Gastroesophageal sphincter (tissue), 3 donors: Measurements from ENCODE around the gene IPO4.

ENCODE experiments used
- CTCF ChIP-seq, 4 experiments: fragments of 200-600 bp in 2 of 4; fragments of 450-650 bp in 2 of 4; sonication (generic) in 1 of 4; IDR thresholded peaks; one replicate each; pipeline ENCODE4 v1.5.1; 2017 to 2019; ENCODE audit warnings: antibody characterized with exemption in 4 of 4, mild to moderate bottlenecking in 2 of 4, moderate library complexity in 2 of 4
- POLR2A ChIP-seq, 2 donors: fragments of 450-650 bp; IDR thresholded peaks; one replicate each; pipeline ENCODE4 v1.6.1; 2017; ENCODE audit warnings: antibody characterized with exemption in 2 of 2, mild to moderate bottlenecking in 2 of 2, moderate library complexity in 1 of 2

DNA sequence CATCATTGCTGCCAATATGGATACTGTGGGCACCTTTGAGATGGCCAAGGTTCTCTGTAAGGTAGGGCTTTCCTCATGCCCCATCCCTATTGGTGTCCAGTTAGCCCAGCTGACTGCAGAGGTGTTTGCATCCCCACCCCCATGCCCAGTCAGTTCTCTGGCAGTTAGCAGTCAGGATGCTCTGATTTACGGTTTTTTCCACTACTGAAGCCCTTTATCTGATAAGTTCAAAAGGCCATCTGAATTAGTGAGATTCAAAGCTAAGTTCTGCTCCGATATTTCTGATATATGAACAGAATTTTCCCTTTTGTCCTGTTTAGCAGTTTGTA lies 44.9 kb upstream of the IPO4 start:
- TF ChIP-seq CTCF (IDR thresholded peaks at IDR 0.05) (no peak), POLR2A (IDR thresholded peaks at IDR 0.05) (no peak)
